GM12872 (cell line): ENCODE data around the gene FRAT1.

Source experiments
- TF ChIP-seq, protein P1 (sequence below): IDR thresholded peaks from 3 replicates; pipeline ENCODE4 v1.5.1; 2011; ENCODE audit warnings: low read depth, mild to moderate bottlenecking, low read length, moderate library complexity; ENCODE audit not compliant: insufficient read depth

FRAT1 gene

GRCh38 chr10:97338041-97338440 is 19.0 kb downstream of the FRAT1 start:
- TF ChIP-seq, protein P1, sequence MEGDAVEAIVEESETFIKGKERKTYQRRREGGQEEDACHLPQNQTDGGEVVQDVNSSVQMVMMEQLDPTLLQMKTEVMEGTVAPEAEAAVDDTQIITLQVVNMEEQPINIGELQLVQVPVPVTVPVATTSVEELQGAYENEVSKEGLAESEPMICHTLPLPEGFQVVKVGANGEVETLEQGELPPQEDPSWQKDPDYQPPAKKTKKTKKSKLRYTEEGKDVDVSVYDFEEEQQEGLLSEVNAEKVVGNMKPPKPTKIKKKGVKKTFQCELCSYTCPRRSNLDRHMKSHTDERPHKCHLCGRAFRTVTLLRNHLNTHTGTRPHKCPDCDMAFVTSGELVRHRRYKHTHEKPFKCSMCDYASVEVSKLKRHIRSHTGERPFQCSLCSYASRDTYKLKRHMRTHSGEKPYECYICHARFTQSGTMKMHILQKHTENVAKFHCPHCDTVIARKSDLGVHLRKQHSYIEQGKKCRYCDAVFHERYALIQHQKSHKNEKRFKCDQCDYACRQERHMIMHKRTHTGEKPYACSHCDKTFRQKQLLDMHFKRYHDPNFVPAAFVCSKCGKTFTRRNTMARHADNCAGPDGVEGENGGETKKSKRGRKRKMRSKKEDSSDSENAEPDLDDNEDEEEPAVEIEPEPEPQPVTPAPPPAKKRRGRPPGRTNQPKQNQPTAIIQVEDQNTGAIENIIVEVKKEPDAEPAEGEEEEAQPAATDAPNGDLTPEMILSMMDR: no peak

DNA sequence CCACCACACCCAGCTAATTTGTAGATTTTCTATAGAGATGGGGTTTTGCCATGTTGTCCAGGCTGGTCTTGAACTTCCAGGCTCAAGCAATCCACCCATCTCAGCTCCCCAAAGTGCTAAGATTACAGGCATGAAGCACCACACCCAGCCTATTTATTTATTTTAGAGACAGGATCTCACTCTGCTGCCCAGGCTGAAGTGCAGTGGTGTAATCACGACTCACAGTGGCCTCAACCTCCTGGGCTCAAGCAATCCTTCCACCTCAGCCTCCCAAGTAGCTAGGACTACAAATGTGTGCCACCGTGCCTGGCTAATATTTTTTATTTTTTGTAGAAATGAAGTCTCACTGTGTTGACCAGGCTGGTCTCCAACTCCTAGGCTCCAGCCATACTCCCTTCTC is 22.3 kb downstream of the FRAT1 start:
- TF ChIP-seq, protein P1: no peak

GRCh38 chr10:97347317-97347716 is 28.2 kb downstream of the FRAT1 start:
- TF ChIP-seq, protein P1: no peak

DNA sequence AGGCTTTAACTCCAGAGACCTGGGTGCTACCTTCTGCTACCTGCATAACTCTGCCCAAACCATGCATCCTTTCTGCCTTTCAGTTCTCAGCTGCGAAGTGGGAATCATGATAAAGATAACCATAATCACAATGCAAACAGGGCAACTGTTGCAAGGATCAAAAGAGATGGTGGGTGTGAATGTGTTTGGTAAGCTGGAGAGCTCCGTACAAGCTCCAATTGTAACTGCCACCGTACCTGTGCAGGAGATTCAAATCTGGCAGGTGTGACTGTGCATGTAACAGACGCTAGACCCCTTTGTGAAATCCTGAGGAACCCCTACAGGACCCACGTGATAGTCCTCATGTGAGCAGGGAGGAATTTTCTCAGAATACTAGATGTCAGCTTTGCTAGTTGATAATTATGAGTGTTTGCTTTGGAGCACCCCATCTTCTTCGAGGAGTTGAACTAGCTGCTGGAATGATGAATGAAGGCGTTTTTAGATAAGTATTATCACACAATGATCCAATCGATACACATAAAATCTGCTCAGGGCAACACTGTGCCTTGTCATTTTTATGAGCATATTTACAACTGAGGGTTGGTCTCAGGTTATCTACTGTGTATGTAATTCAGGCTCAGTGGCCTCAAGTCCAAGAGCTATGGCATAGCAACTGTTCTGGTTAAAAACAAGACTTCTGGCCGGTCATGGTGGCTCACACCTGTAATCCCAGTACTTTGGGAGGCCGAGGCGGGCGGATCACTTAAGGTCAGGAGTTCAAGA is 30.9 kb downstream of the FRAT1 start:
- TF ChIP-seq, protein P1: no peak

GRCh38 chr10:97353945-97354344 is 34.9 kb downstream of the FRAT1 start:
- TF ChIP-seq, protein P1: no peak

- TF ChIP-seq, protein P1: 0 out of 3 replicates have a peak, but pooled peaks have one; percentile 25
These were observed 36.5 kb downstream of the FRAT1 start for GRCh38 chr10:97355571-97355975.

GRCh38 chr10:97356318-97356914 is 37.3 kb downstream of the FRAT1 start:
- TF ChIP-seq, protein P1: no peak
